Gastroesophageal sphincter (tissue), 3 donors: ENCODE results near the gene INKA1.

Experiments
- POLR2A ChIP-seq, 2 donors: fragments of 450-650 bp; IDR thresholded peaks; one replicate each; pipeline ENCODE4 v1.6.1; 2017; ENCODE audit warnings: antibody characterized with exemption in 2 of 2, mild to moderate bottlenecking in 2 of 2, moderate library complexity in 1 of 2
- TF ChIP-seq, protein P1 (sequence below), 4 experiments: fragments of 200-600 bp in 2 of 4; fragments of 450-650 bp in 2 of 4; sonication (generic) in 1 of 4; IDR thresholded peaks; one replicate each; pipeline ENCODE4 v1.5.1; 2017 to 2019; ENCODE audit warnings: antibody characterized with exemption in 4 of 4, mild to moderate bottlenecking in 2 of 4, moderate library complexity in 2 of 4

GRCh38 chr3:49763981-49764380 is 39.1 kb upstream of the INKA1 start:
- TF ChIP-seq, protein P1, sequence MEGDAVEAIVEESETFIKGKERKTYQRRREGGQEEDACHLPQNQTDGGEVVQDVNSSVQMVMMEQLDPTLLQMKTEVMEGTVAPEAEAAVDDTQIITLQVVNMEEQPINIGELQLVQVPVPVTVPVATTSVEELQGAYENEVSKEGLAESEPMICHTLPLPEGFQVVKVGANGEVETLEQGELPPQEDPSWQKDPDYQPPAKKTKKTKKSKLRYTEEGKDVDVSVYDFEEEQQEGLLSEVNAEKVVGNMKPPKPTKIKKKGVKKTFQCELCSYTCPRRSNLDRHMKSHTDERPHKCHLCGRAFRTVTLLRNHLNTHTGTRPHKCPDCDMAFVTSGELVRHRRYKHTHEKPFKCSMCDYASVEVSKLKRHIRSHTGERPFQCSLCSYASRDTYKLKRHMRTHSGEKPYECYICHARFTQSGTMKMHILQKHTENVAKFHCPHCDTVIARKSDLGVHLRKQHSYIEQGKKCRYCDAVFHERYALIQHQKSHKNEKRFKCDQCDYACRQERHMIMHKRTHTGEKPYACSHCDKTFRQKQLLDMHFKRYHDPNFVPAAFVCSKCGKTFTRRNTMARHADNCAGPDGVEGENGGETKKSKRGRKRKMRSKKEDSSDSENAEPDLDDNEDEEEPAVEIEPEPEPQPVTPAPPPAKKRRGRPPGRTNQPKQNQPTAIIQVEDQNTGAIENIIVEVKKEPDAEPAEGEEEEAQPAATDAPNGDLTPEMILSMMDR (IDR thresholded peaks at IDR 0.05), result no peak
- TF ChIP-seq POLR2A (IDR thresholded peaks at IDR 0.05), result no peak
